Mucosa of rectum (tissue), 2 donors: ENCODE measurements around the gene FXN.
A peak's percentile ranks its signal among the peaks of the same experiment; 100 is the strongest.

Source experiments
- H3K27ac ChIP-seq, 2 donors: one replicate each; pipeline ENCODE4 v1.7.0; 2013; ENCODE audit warnings: inconsistent platforms in 2 of 2, low read depth in 2 of 2, low read length in 2 of 2
- H3K27me3 ChIP-seq, 2 donors: one replicate each; pipeline ENCODE4 v1.7.0; 2013; ENCODE audit warnings: low read length in 2 of 2; ENCODE audit not compliant: control insufficient read depth in 2 of 2, insufficient read depth in 2 of 2
- H3K36me3 ChIP-seq, 2 donors: one replicate each; pipeline ENCODE4 v1.7.0; 2013; ENCODE audit warnings: low read length in 2 of 2; ENCODE audit not compliant: control insufficient read depth in 2 of 2, insufficient read depth in 2 of 2
- H3K4me1 ChIP-seq, 2 donors: one replicate each; pipeline ENCODE4 v1.7.0; 2013; ENCODE audit warnings: low read length in 2 of 2, mild to moderate bottlenecking in 1 of 2; ENCODE audit not compliant: control insufficient read depth in 2 of 2, insufficient read depth in 2 of 2
- H3K4me3 ChIP-seq, 2 donors: one replicate each; pipeline ENCODE4 v1.7.0; 2013; ENCODE audit warnings: low read length in 2 of 2
- H3K9ac ChIP-seq, 2 donors: one replicate each; pipeline ENCODE4 v1.7.0; 2013; ENCODE audit warnings: low read length in 2 of 2, low read depth in 1 of 2, mild to moderate bottlenecking in 1 of 2
- H3K9me3 ChIP-seq, 2 donors: one replicate each; pipeline ENCODE4 v1.7.0; 2013; ENCODE audit warnings: low read length in 2 of 2; ENCODE audit not compliant: control insufficient read depth in 2 of 2
- donor health status: healthy.
- donor health status: Normal muscosa, but diverticular disease.

FXN gene

GRCh38 chr9:69020301-69021145, 15.0 kb upstream of the FXN start:
- Histone ChIP-seq H3K9ac (no peak overlapping the region), H3K4me3 (no peak overlapping the region), H3K36me3 (no peaks in the 10 kb centered on the region), H3K9me3 (no peaks in the 10 kb centered on the region), H3K4me1 (no peaks in the 10 kb centered on the region), H3K27me3 (no peaks in the 10 kb centered on the region), H3K27ac (no peak overlapping the region)

- no peak overlapping the region for H3K4me3 ChIP-seq
- H3K9ac ChIP-seq, result no peak overlapping the region
- no peaks in the 10 kb centered on the region for H3K27me3 ChIP-seq
- no peak overlapping the region for H3K27ac ChIP-seq
- no peaks in the 10 kb centered on the region for H3K4me1 ChIP-seq
- no peaks in the 10 kb centered on the region for H3K9me3 ChIP-seq
- no peaks in the 10 kb centered on the region for H3K36me3 ChIP-seq
Observed at GRCh38 chr9:69023650-69024049, 11.9 kb upstream of the FXN start.

- Histone ChIP-seq H3K27ac (no peak overlapping the region), H3K9ac (no peak overlapping the region), H3K27me3 (no peaks in the 10 kb centered on the region), H3K36me3 (no peaks in the 10 kb centered on the region), H3K9me3 (no peaks in the 10 kb centered on the region), H3K4me1 (no peaks in the 10 kb centered on the region), H3K4me3 (no peak overlapping the region)
Observed at GRCh38 chr9:69027355-69028097, 8.0 kb upstream of the FXN start.

GRCh38 chr9:69028754-69029153, 6.8 kb upstream of the FXN start:
- Histone ChIP-seq H3K36me3 (no peaks in the 10 kb centered on the region), H3K9me3 (no peaks in the 10 kb centered on the region), H3K27ac (no peak overlapping the region), H3K27me3 (no peaks in the 10 kb centered on the region), H3K9ac (no peak overlapping the region), H3K4me3 (no peak overlapping the region), H3K4me1 (no peaks in the 10 kb centered on the region)

GRCh38 chr9:69029535-69029934, 6.0 kb upstream of the FXN start:
- no peak overlapping the region for H3K27ac ChIP-seq
- H3K27me3 ChIP-seq, result no peaks in the 10 kb centered on the region
- H3K9me3 ChIP-seq, result no peaks in the 10 kb centered on the region
- H3K9ac ChIP-seq, result no peak overlapping the region
- H3K4me3 ChIP-seq, result no peak overlapping the region
- H3K4me1 ChIP-seq, result no peaks in the 10 kb centered on the region
- no peaks in the 10 kb centered on the region for H3K36me3 ChIP-seq

GRCh38 chr9:69030851-69031645, 4.5 kb upstream of the FXN start:
- H3K27ac ChIP-seq, result no peak overlapping the region
- H3K27me3 ChIP-seq, result no peaks in the 10 kb centered on the region
- H3K9me3 ChIP-seq, result no peaks in the 10 kb centered on the region
- no peak overlapping the region for H3K4me3 ChIP-seq
- no peaks in the 10 kb centered on the region for H3K36me3 ChIP-seq
- H3K4me1 ChIP-seq, result peaks cover 0 to 4% of the 10 kb centered on the region in 2 donors
- no peak overlapping the region for H3K9ac ChIP-seq

- Histone ChIP-seq H3K27me3 (no peaks in the 10 kb centered on the region), H3K27ac (no peak overlapping the region), H3K9ac (no peak overlapping the region), H3K9me3 (no peaks in the 10 kb centered on the region), H3K4me1 (peaks cover 5 to 10% of the 10 kb centered on the region in 2 donors), H3K36me3 (no peaks in the 10 kb centered on the region), H3K4me3 (no peak overlapping the region)
Observed at GRCh38 chr9:69034071-69034470, 1.5 kb upstream of the FXN start.

GRCh38 chr9:69036309-69036708, 757 bp downstream of the FXN start:
- Histone ChIP-seq H3K36me3 (no peaks in the 10 kb centered on the region), H3K9ac (peak overlapping the region; percentile 65 to 80), H3K4me3 (peak overlapping the region; percentile 97 to 98), H3K9me3 (no peaks in the 10 kb centered on the region), H3K27me3 (no peaks in the 10 kb centered on the region), H3K4me1 (peaks cover 5 to 10% of the 10 kb centered on the region in 2 donors), H3K27ac (peak overlapping the region; percentile 69 to 74)

GRCh38 chr9:69036799-69037198, 1.2 kb downstream of the FXN start:
- no peaks in the 10 kb centered on the region for H3K36me3 ChIP-seq
- peaks cover 5 to 10% of the 10 kb centered on the region in 2 donors for H3K4me1 ChIP-seq
- H3K9ac ChIP-seq, result peak overlapping the region; percentile 65 to 80
- H3K4me3 ChIP-seq, result peak overlapping the region; percentile 97 to 98
- no peaks in the 10 kb centered on the region for H3K27me3 ChIP-seq
- H3K9me3 ChIP-seq, result no peaks in the 10 kb centered on the region
- no peak overlapping the region for H3K27ac ChIP-seq

GRCh38 chr9:69040646-69041045, 5.1 kb downstream of the FXN start:
- no peaks in the 10 kb centered on the region for H3K36me3 ChIP-seq
- H3K4me3 ChIP-seq, result no peak overlapping the region
- no peaks in the 10 kb centered on the region for H3K9me3 ChIP-seq
- H3K27ac ChIP-seq, result no peak overlapping the region
- H3K4me1 ChIP-seq, result peaks cover 5 to 6% of the 10 kb centered on the region in 2 donors
- no peaks in the 10 kb centered on the region for H3K27me3 ChIP-seq
- no peak overlapping the region for H3K9ac ChIP-seq
